ENCODE data around the gene FTO.

Gene FTO

GRCh38 chr16:53947642-53948041 is 243.7 kb downstream of the FTO start:
- Histone ChIP-seq H3K36me3 (replicated peaks) (no peaks in the 10 kb centered on the region), H3K27ac (no peak overlapping the region), H3K27me3 (replicated peaks) (no peaks in the 10 kb centered on the region), H3K4me3 (ENCODE audit: low read depth, low read length) (no peak overlapping the region)
- no peak for DNase-seq
- no peak for TF ChIP-seq CTCF (IDR thresholded peaks at IDR 0.05; ENCODE audit: low read depth, low read length, missing control alignments)
- in situ Hi-C loops (cut with HindIII; ENCODE audit: low pct_ligation_motif_present, low sequenced_read_pairs): no loop called here

- in situ Hi-C loops (cut with HindIII; ENCODE audit: low pct_ligation_motif_present, low sequenced_read_pairs): no loop called here
- H3K27ac ChIP-seq: no peak overlapping the region
- no peaks in the 10 kb centered on the region for H3K27me3 ChIP-seq (replicated peaks)
- no peak for TF ChIP-seq CTCF (IDR thresholded peaks at IDR 0.05; ENCODE audit: low read depth, low read length, missing control alignments)
- H3K36me3 ChIP-seq (replicated peaks): no peaks in the 10 kb centered on the region
- no peak for DNase-seq
- H3K4me3 ChIP-seq (ENCODE audit: low read depth, low read length): no peak overlapping the region
Observed at GRCh38 chr16:53948326-53948725, 244.4 kb downstream of the FTO start.

- DNase-seq: no peak
- H3K36me3 ChIP-seq (replicated peaks): no peaks in the 10 kb centered on the region
- no peak overlapping the region for H3K4me3 ChIP-seq (ENCODE audit: low read depth, low read length)
- in situ Hi-C loops (cut with HindIII; ENCODE audit: low pct_ligation_motif_present, low sequenced_read_pairs): no loop called here
- no peak for TF ChIP-seq CTCF (IDR thresholded peaks at IDR 0.05; ENCODE audit: low read depth, low read length, missing control alignments)
- no peak overlapping the region for H3K27ac ChIP-seq
- no peaks in the 10 kb centered on the region for H3K27me3 ChIP-seq (replicated peaks)
Observed at GRCh38 chr16:53948734-53949430, 244.9 kb downstream of the FTO start.

GRCh38 chr16:53949715-53950410 is 245.9 kb downstream of the FTO start:
- Histone ChIP-seq H3K27me3 (replicated peaks) (no peaks in the 10 kb centered on the region), H3K4me3 (ENCODE audit: low read depth, low read length) (no peak overlapping the region), H3K27ac (no peak overlapping the region), H3K36me3 (replicated peaks) (no peaks in the 10 kb centered on the region)
- DNase-seq: no peak
- in situ Hi-C loops (cut with HindIII; ENCODE audit: low pct_ligation_motif_present, low sequenced_read_pairs): no loop called here
- TF ChIP-seq CTCF (IDR thresholded peaks at IDR 0.05; ENCODE audit: low read depth, low read length, missing control alignments): no peak

GRCh38 chr16:53950677-53951076 is 246.7 kb downstream of the FTO start:
- Histone ChIP-seq H3K27me3 (replicated peaks) (no peaks in the 10 kb centered on the region), H3K27ac (no peak overlapping the region), H3K36me3 (replicated peaks) (no peaks in the 10 kb centered on the region), H3K4me3 (ENCODE audit: low read depth, low read length) (no peak overlapping the region)
- no peak for TF ChIP-seq CTCF (IDR thresholded peaks at IDR 0.05; ENCODE audit: low read depth, low read length, missing control alignments)
- DNase-seq: no peak
- in situ Hi-C loops (cut with HindIII; ENCODE audit: low pct_ligation_motif_present, low sequenced_read_pairs): no loop called here

Measured in brain microvascular endothelial cell (primary cell).